ENCODE measurements around the gene NDUFAF8.

NDUFAF8 gene

GRCh38 chr17:81260171-81260570, 21.1 kb downstream of the NDUFAF8 start:
- POLR2A ChIA-PET, result interaction anchor here (0.9 kb wide), 1 partner anchor 9 kb away, joined by 4 read pairs; no protein-coding TSS in a partner anchor
- no peak for TF ChIP-seq ZNF324 (tag by site-specific recombination; IDR thresholded peaks at IDR 0.05)
- no peak for TF ChIP-seq ZNF202 (tag by site-specific recombination; IDR thresholded peaks at IDR 0.05; ENCODE audit: borderline replicate concordance)
- TF ChIP-seq ZNF792 (tag by site-specific recombination; IDR thresholded peaks at IDR 0.05), result no peak
- TF ChIP-seq TCF7L2 (IDR thresholded peaks at IDR 0.05; ENCODE audit: borderline replicate concordance, low read depth, low read length), result no peak
- no peak for TF ChIP-seq ZNF223 (tag by site-specific recombination; IDR thresholded peaks at IDR 0.05)
- no peak for TF ChIP-seq SP3 (tag by site-specific recombination; IDR thresholded peaks at IDR 0.05)
- TF ChIP-seq ZNF621 (tag by site-specific recombination; IDR thresholded peaks at IDR 0.05), result no peak
- TF ChIP-seq ZNF549 (tag by site-specific recombination; IDR thresholded peaks at IDR 0.05), result no peak
- no peak for TF ChIP-seq ZNF518A (tag by site-specific recombination; conservative IDR thresholded peaks at IDR 0.05; ENCODE audit: low read depth)
- no peak for TF ChIP-seq ZNF302 (tag by site-specific recombination; IDR thresholded peaks at IDR 0.05; ENCODE audit: low read depth)
- no peak for TF ChIP-seq YY1 (tag by site-specific recombination; IDR thresholded peaks at IDR 0.05)
- TF ChIP-seq HIC1 (tag by site-specific recombination; IDR thresholded peaks at IDR 0.05), result no peak
- TF ChIP-seq ZNF2 (tag by site-specific recombination; IDR thresholded peaks at IDR 0.05), result no peak
- TF ChIP-seq ZNF660 (tag by site-specific recombination; IDR thresholded peaks at IDR 0.05), result no peak
- TF ChIP-seq SCRT1 (tag by site-specific recombination; IDR thresholded peaks at IDR 0.05; ENCODE audit: borderline replicate concordance), result no peak
- Histone ChIP-seq H3K4me1 (ENCODE audit: control insufficient read depth, insufficient read depth, low read length) (peaks cover 2% of the 10 kb centered on the region; the same call in 1 of the 2 replicates), H3K4me3 (ENCODE audit: low read depth, low read length) (no peak overlapping the region), H3K27ac (ENCODE audit: extremely low read depth, low read depth, low read length) (no peak overlapping the region), H3K9me3 (ENCODE audit: control insufficient read depth, insufficient read depth, low read depth, low read length) (no peaks in the 10 kb centered on the region), H3K36me3 (ENCODE audit: control insufficient read depth in 2 of 2, insufficient read depth in 1 of 2, low read length in 2 of 2) (peaks cover 0 to 78% of the 10 kb centered on the region in 2 experiments; a peak in 2 of 3 replicates)
- CTCF ChIA-PET, result no interaction called here

- peaks cover 0 to 83% of the 10 kb centered on the region in 2 experiments; a peak in 2 of 3 replicates for H3K36me3 ChIP-seq (ENCODE audit: control insufficient read depth in 2 of 2, insufficient read depth in 1 of 2, low read length in 2 of 2)
- POLR2A ChIA-PET, result no interaction called here
- TF ChIP-seq ZEB2 (tag by site-specific recombination; IDR thresholded peaks at IDR 0.05) (no peak), ZSCAN16 (tag by site-specific recombination; IDR thresholded peaks at IDR 0.05) (no peak), KLF7 (tag by site-specific recombination; IDR thresholded peaks at IDR 0.05; ENCODE audit: borderline replicate concordance) (no peak), SCRT1 (tag by site-specific recombination; IDR thresholded peaks at IDR 0.05; ENCODE audit: borderline replicate concordance) (no peak), SETDB1 (IDR thresholded peaks at IDR 0.05; ENCODE audit: insufficient read length, low read length) (no peak), AEBP2 (tag by site-specific recombination; IDR thresholded peaks at IDR 0.05; ENCODE audit: borderline replicate concordance) (no peak), ZNF639 (tag by site-specific recombination; IDR thresholded peaks at IDR 0.05) (no peak), ZNF791 (tag by site-specific recombination; IDR thresholded peaks at IDR 0.05) (no peak), MYNN (tag by site-specific recombination; IDR thresholded peaks at IDR 0.05; ENCODE audit: borderline replicate concordance) (no peak), ZNF221 (tag by site-specific recombination; IDR thresholded peaks at IDR 0.05; ENCODE audit: borderline replicate concordance) (no peak), ZNF664 (tag by site-specific recombination; IDR thresholded peaks at IDR 0.05) (no peak), ZNF248 (tag by site-specific recombination; IDR thresholded peaks at IDR 0.05) (no peak)
Measured at GRCh38 chr17:81260641-81261040, 21.5 kb downstream of the NDUFAF8 start.

More at GRCh38 chr17:81260641-81261040, 21.5 kb downstream of the NDUFAF8 start:
- Histone ChIP-seq H3K4me3 (ENCODE audit: low read depth, low read length) (no peak overlapping the region), H3K4me1 (ENCODE audit: control insufficient read depth, insufficient read depth, low read length) (no peaks in the 10 kb centered on the region), H3K27ac (ENCODE audit: extremely low read depth, low read depth, low read length) (no peak overlapping the region), H3K9me3 (ENCODE audit: control insufficient read depth, insufficient read depth, low read depth, low read length) (no peaks in the 10 kb centered on the region)
- CTCF ChIA-PET, result no interaction called here

Measured in HEK293 (cell line).